HEK293 (cell line): Measurements from ENCODE around the gene MAEA.

ENCODE experiments used
- CTCF ChIA-PET: fragments of 350-600 bp; formaldehyde crosslinking; extraction: SDS; loops from one replicate; lab custom pipeline; 2021; ENCODE audit warnings: antibody characterized with exemption; lab: Yijun Ruan, JAX
- POLR2A ChIA-PET: fragments of 300-600 bp; formaldehyde crosslinking; extraction: SDS; loops from one replicate; lab custom pipeline; 2020; ENCODE audit warnings: antibody characterized with exemption, inconsistent platforms; lab: Yijun Ruan, JAX
- H3K27ac ChIP-seq: fragments of 200-500 bp; sonication (Bioruptor generic); 2 replicates; pipeline ENCODE4 v1.5.1; 2014; ENCODE audit warnings: low read depth, low read length, control low read depth, inconsistent platforms; ENCODE audit errors: extremely low read depth
- H3K36me3 ChIP-seq, 2 experiments: fragments of 200-500 bp in 1 of 2; sonication (Bioruptor generic) in 1 of 2; 1 replicate in 1 of 2; 2 replicates in 1 of 2; pipeline ENCODE4 v1.5.1; 2014 to 2017; ENCODE audit warnings: inconsistent platforms in 2 of 2, low read length in 2 of 2; ENCODE audit not compliant: control insufficient read depth in 2 of 2, insufficient read depth in 1 of 2
- H3K4me1 ChIP-seq: fragments of 200-500 bp; sonication (Bioruptor generic); 2 replicates; pipeline ENCODE4 v1.5.1; 2014; ENCODE audit warnings: mild to moderate bottlenecking, low read length, inconsistent platforms; ENCODE audit not compliant: control insufficient read depth, insufficient read depth
- H3K4me3 ChIP-seq: 2 replicates; pipeline ENCODE4 v1.5.1; 2011; ENCODE audit warnings: low read depth, mild to moderate bottlenecking, control low read depth, low read length, moderate library complexity
- H3K9me3 ChIP-seq: fragments of 200-500 bp; sonication (Bioruptor generic); 2 replicates; pipeline ENCODE4 v1.5.1; 2014; ENCODE audit warnings: low read depth, low read length, inconsistent platforms; ENCODE audit not compliant: control insufficient read depth, insufficient read depth
- EGR2 ChIP-seq: fragments of 450-650 bp; formaldehyde crosslinking; IDR thresholded peaks from 2 replicates; pipeline ENCODE4 v1.5.1; 2016; ENCODE audit warnings: low read depth, missing biosample characterization, missing genetic modification characterization
- GFI1B ChIP-seq: fragments of 450-650 bp; formaldehyde crosslinking; IDR thresholded peaks from 2 replicates; pipeline ENCODE4 v1.5.1; 2016; ENCODE audit warnings: missing biosample characterization, missing genetic modification characterization
- GLIS1 ChIP-seq: fragments of 450-650 bp; formaldehyde crosslinking; IDR thresholded peaks from 2 replicates; pipeline ENCODE4 v1.5.1; 2016; ENCODE audit warnings: missing biosample characterization, missing genetic modification characterization
- GLIS2 ChIP-seq: fragments of 450-650 bp; formaldehyde crosslinking; IDR thresholded peaks from 2 replicates; pipeline ENCODE4 v1.5.1; 2016; ENCODE audit warnings: missing biosample characterization, missing genetic modification characterization
- KLF1 ChIP-seq: fragments of 450-650 bp; formaldehyde crosslinking; IDR thresholded peaks from 2 replicates; pipeline ENCODE4 v1.5.1; 2016; ENCODE audit warnings: missing biosample characterization, missing genetic modification characterization
- KLF10 ChIP-seq: fragments of 450-650 bp; IDR thresholded peaks from 2 replicates; pipeline ENCODE4 v1.5.1; 2018; ENCODE audit warnings: missing biosample characterization, mild to moderate bottlenecking, missing genetic modification characterization
- KLF9 ChIP-seq: fragments of 450-650 bp; formaldehyde crosslinking; IDR thresholded peaks from 2 replicates; pipeline ENCODE4 v1.5.1; 2016; ENCODE audit warnings: missing biosample characterization, missing genetic modification characterization, low read depth
- OVOL3 ChIP-seq: fragments of 450-650 bp; formaldehyde crosslinking; IDR thresholded peaks from 2 replicates; pipeline ENCODE4 v1.5.1; 2016; ENCODE audit warnings: missing biosample characterization, missing genetic modification characterization
- SP2 ChIP-seq: fragments of 450-650 bp; formaldehyde crosslinking; IDR thresholded peaks from 2 replicates; pipeline ENCODE4 v1.5.1; 2016; ENCODE audit warnings: missing biosample characterization, missing genetic modification characterization
- SP7 ChIP-seq: fragments of 450-650 bp; formaldehyde crosslinking; IDR thresholded peaks from 2 replicates; pipeline ENCODE4 v1.5.1; 2016; ENCODE audit warnings: missing biosample characterization, missing genetic modification characterization
- ZBTB20 ChIP-seq: fragments of 450-650 bp; formaldehyde crosslinking; IDR thresholded peaks from 2 replicates; pipeline ENCODE4 v1.5.1; 2016; ENCODE audit warnings: missing biosample characterization, missing genetic modification characterization
- ZBTB48 ChIP-seq: fragments of 450-650 bp; formaldehyde crosslinking; IDR thresholded peaks from 2 replicates; pipeline ENCODE4 v1.5.1; 2016; ENCODE audit warnings: missing biosample characterization, missing genetic modification characterization
- ZFP3 ChIP-seq: fragments of 450-650 bp; formaldehyde crosslinking; IDR thresholded peaks from 2 replicates; pipeline ENCODE4 v1.5.1; 2016; ENCODE audit warnings: low read depth, missing biosample characterization, missing genetic modification characterization
- ZIC2 ChIP-seq: fragments of 450-650 bp; formaldehyde crosslinking; IDR thresholded peaks from 2 replicates; pipeline ENCODE4 v1.5.1; 2016; ENCODE audit warnings: missing biosample characterization, missing genetic modification characterization
- ZNF274 ChIP-seq, 2 experiments: fragments of 200-500 bp in 1 of 2; fragments of 450-650 bp in 1 of 2; sonication (Bioruptor generic) in 1 of 2; formaldehyde crosslinking in 1 of 2; IDR thresholded peaks; 2 replicates each; pipeline versions ENCODE4 v1.5.1 to v1.6.1; 2014 to 2016; ENCODE audit warnings: borderline replicate concordance in 1 of 2, inconsistent platforms in 1 of 2, low read length in 1 of 2, missing biosample characterization in 1 of 2, missing genetic modification characterization in 1 of 2
- ZNF302 ChIP-seq: fragments of 450-650 bp; formaldehyde crosslinking; IDR thresholded peaks from 2 replicates; pipeline ENCODE4 v1.5.1; 2016; ENCODE audit warnings: missing biosample characterization, missing genetic modification characterization, low read depth
- ZNF311 ChIP-seq: fragments of 450-650 bp; formaldehyde crosslinking; IDR thresholded peaks from 2 replicates; pipeline ENCODE4 v1.5.1; 2017; ENCODE audit warnings: missing biosample characterization, missing genetic modification characterization, borderline replicate concordance
- ZNF335 ChIP-seq: fragments of 450-650 bp; formaldehyde crosslinking; conservative IDR thresholded peaks from 2 replicates; pipeline ENCODE4 v1.5.1; 2016; ENCODE audit warnings: missing biosample characterization, missing genetic modification characterization
- ZNF341 ChIP-seq: fragments of 450-650 bp; formaldehyde crosslinking; IDR thresholded peaks from 2 replicates; pipeline ENCODE4; 2016; ENCODE audit warnings: low read depth, missing biosample characterization, missing genetic modification characterization
- ZNF426 ChIP-seq: fragments of 450-650 bp; formaldehyde crosslinking; IDR thresholded peaks from 2 replicates; pipeline ENCODE4 v1.5.1; 2017; ENCODE audit warnings: missing biosample characterization, missing genetic modification characterization, mild to moderate bottlenecking, inconsistent platforms, moderate library complexity
- ZNF510 ChIP-seq: fragments of 450-650 bp; formaldehyde crosslinking; IDR thresholded peaks from 2 replicates; pipeline ENCODE4 v1.5.1; 2018; ENCODE audit warnings: mild to moderate bottlenecking, missing genetic modification characterization, missing biosample characterization; ENCODE audit not compliant: insufficient replicate concordance
- ZNF555 ChIP-seq: fragments of 450-650 bp; formaldehyde crosslinking; conservative IDR thresholded peaks from 2 replicates; pipeline ENCODE4 v1.5.1; 2017; ENCODE audit warnings: missing biosample characterization, mild to moderate bottlenecking, missing genetic modification characterization, inconsistent platforms
- ZNF701 ChIP-seq: fragments of 450-650 bp; formaldehyde crosslinking; IDR thresholded peaks from 2 replicates; pipeline ENCODE4 v1.5.1; 2016; ENCODE audit warnings: missing biosample characterization, missing genetic modification characterization
- ZNF76 ChIP-seq: fragments of 450-650 bp; formaldehyde crosslinking; IDR thresholded peaks from 2 replicates; pipeline ENCODE4; 2016; ENCODE audit warnings: low read depth, missing biosample characterization, missing genetic modification characterization, borderline replicate concordance
- TF ChIP-seq, protein P1 (sequence below): fragments of 450-650 bp; formaldehyde crosslinking; IDR thresholded peaks from 2 replicates; pipeline ENCODE4 v1.5.1; 2016; ENCODE audit warnings: missing biosample characterization, missing genetic modification characterization
- TF ChIP-seq, protein P2 (sequence below): fragments of 450-650 bp; formaldehyde crosslinking; optimal IDR thresholded peaks from 2 replicates; pipeline ENCODE3; 2016; ENCODE audit warnings: missing biosample characterization, mild to moderate bottlenecking, missing genetic modification characterization
- TF ChIP-seq, protein P3 (sequence below): fragments of 450-650 bp; formaldehyde crosslinking; IDR thresholded peaks from 2 replicates; pipeline ENCODE4 v1.5.1; 2016; ENCODE audit warnings: missing biosample characterization, missing genetic modification characterization
- TF ChIP-seq, protein P4 (sequence below): sonication (generic); formaldehyde crosslinking; IDR thresholded peaks from 2 replicates; pipeline ENCODE4 v1.8.1; 2022; ENCODE audit warnings: mild to moderate bottlenecking, moderate library complexity, missing genetic modification reagents
- TF ChIP-seq, protein P5 (sequence below): fragments of 450-650 bp; IDR thresholded peaks from 2 replicates; pipeline ENCODE4 v1.5.1; 2018; ENCODE audit warnings: missing biosample characterization, mild to moderate bottlenecking, missing genetic modification characterization

The MAEA gene

DNA sequence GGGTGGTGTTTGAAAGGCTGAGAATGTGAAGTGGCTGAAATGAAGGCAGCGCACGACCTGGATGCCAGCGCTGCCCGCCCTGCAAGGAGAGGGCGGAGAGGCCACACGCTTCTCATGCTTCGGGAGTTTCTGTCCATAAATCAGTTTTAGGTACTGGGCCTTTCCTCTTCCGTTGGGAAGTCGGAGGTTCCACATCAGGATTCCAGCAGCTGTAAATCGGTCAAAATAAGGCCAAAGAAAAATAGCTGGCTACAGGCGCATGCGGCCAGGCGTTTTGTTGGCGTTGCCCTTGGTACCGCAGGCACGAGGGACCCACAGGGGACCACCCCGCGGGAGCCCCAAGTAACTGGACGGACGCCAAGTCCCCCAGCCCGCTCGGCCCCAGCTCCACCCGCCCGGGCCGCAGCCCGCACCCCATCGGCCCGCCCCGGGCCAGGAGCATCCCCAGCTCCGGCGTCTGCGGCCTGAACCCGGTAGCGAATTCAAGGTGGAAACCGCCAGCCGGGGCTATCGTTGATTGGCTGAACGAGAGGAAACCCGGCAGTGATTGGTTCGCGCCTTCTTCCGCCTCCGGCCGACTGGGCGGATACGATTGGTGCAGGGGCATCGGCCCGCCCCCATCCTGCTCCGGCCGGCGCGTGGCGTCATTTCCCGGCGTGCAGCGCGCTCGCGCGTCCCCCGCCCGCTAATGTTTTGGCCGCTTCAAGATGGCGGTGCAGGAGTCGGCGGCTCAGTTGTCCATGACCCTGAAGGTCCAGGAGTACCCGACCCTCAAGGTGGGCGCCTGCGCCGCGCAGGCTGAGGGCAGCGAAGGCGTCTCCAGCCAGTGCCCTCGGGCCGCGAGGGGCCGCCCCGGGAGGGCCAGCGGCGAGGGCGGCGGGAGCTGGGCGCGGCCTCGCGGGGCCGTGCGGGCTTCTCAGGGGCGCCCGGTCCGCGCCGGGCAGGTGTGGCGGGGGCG, at the start of gene MAEA:
MAEA (plus strand) TSS at position 685 of the 958 bp plus-strand sequence; CDS start at position 708, 23 bp downstream.
- Histone ChIP-seq H3K4me3 (peak within 1 kb of the TSS; percentile 72), H3K36me3 (peaks cover 0 to 11% of the 10 kb centered on the region in 2 experiments; a peak in 1 of 3 replicates), H3K9me3 (no peaks in the 10 kb centered on the region), H3K27ac (peak within 1 kb of the TSS; percentile 69), H3K4me1 (peaks cover 3% of the 10 kb centered on the region; the same call in 1 of the 2 replicates)
- ChIA-PET POLR2A (interaction anchor here (0.7 to 2.1 kb wide), 8 partner anchors 9 to 508 kb away, joined by 3 to 12 read pairs (median 4); partner anchors contain the start of genes CTBP1 and UVSSA), CTCF (interaction anchor here (0.6 to 1.3 kb wide), 3 partner anchors 11 to 126 kb away, joined by 3 to 4 read pairs (median 3); no protein-coding TSS in a partner anchor)
- TF ChIP-seq ZNF302 (no peak), ZNF510 (no peak), GLIS2 (tag by site-specific recombination) (peak; percentile 75), ZNF76 (tag by site-specific recombination) (peak; percentile 90), ZNF311 (tag by site-specific recombination) (no peak), ZNF426 (tag by site-specific recombination) (no peak), ZNF701 (tag by site-specific recombination) (no peak), ZIC2 (tag by site-specific recombination) (peak; percentile 47; the same call in 1 of the 2 replicates), EGR2 (tag by site-specific recombination) (peak; percentile 37; the same call in 1 of the 2 replicates), ZFP3 (no peak), ZNF341 (no peak), KLF10 (tag by site-specific recombination) (peak; percentile 7; the same call in 1 of the 2 replicates), KLF1 (0 out of 2 replicates have a peak, but pooled peaks have one; percentile 35), GFI1B (tag by site-specific recombination) (no peak), ZNF274 (IDR thresholded peaks at IDR 0.05; ENCODE audit: low read length) (no peak), ZNF274 (tag by site-specific recombination; IDR thresholded peaks at IDR 0.05; ENCODE audit: borderline replicate concordance) (no peak), SP7 (0 out of 2 replicates have a peak, but pooled peaks have one; percentile 46), GLIS1 (peak; percentile 68), ZBTB48 (tag by site-specific recombination) (0 out of 2 replicates have a peak, but pooled peaks have one; percentile 25), SP2 (tag by site-specific recombination) (peak; percentile 98), ZBTB20 (tag by site-specific recombination) (peak; percentile 86), KLF9 (tag by site-specific recombination) (peak; percentile 23; the same call in 1 of the 2 replicates), OVOL3 (tag by site-specific recombination) (no peak), ZNF335 (tag by site-specific recombination) (peak; percentile 91), ZNF555 (no peak)
- TF ChIP-seq, protein P1, sequence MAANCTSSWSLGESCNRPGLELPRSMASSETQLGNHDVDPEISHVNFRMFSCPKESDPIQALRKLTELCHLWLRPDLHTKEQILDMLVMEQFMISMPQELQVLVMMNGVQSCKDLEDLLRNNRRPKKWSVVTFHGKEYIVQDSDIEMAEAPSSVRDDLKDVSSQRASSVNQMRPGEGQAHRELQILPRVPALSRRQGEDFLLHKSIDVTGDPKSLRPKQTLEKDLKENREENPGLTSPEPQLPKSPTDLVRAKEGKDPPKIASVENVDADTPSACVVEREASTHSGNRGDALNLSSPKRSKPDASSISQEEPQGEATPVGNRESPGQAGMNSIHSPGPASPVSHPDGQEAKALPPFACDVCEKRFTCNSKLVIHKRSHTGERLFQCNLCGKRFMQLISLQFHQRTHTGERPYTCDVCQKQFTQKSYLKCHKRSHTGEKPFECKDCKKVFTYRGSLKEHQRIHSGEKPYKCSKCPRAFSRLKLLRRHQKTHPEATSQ (tag by site-specific recombination): 0 out of 2 replicates have a peak, but pooled peaks have one; percentile 33
- TF ChIP-seq, protein P2, sequence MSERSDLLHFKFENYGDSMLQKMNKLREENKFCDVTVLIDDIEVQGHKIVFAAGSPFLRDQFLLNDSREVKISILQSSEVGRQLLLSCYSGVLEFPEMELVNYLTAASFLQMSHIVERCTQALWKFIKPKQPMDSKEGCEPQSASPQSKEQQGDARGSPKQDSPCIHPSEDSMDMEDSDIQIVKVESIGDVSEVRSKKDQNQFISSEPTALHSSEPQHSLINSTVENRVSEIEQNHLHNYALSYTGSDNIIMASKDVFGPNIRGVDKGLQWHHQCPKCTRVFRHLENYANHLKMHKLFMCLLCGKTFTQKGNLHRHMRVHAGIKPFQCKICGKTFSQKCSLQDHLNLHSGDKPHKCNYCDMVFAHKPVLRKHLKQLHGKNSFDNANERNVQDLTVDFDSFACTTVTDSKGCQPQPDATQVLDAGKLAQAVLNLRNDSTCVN (tag by site-specific recombination): peak; percentile 86
- TF ChIP-seq, protein P3, sequence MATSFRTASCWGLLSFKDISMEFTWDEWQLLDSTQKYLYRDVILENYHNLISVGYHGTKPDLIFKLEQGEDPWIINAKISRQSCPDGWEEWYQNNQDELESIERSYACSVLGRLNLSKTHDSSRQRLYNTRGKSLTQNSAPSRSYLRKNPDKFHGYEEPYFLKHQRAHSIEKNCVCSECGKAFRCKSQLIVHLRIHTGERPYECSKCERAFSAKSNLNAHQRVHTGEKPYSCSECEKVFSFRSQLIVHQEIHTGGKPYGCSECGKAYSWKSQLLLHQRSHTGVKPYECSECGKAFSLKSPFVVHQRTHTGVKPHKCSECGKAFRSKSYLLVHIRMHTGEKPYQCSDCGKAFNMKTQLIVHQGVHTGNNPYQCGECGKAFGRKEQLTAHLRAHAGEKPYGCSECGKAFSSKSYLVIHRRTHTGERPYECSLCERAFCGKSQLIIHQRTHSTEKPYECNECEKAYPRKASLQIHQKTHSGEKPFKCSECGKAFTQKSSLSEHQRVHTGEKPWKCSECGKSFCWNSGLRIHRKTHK: no peak
- TF ChIP-seq, protein P4, sequence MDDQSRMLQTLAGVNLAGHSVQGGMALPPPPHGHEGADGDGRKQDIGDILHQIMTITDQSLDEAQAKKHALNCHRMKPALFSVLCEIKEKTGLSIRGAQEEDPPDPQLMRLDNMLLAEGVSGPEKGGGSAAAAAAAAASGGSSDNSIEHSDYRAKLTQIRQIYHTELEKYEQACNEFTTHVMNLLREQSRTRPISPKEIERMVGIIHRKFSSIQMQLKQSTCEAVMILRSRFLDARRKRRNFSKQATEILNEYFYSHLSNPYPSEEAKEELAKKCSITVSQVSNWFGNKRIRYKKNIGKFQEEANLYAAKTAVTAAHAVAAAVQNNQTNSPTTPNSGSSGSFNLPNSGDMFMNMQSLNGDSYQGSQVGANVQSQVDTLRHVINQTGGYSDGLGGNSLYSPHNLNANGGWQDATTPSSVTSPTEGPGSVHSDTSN (CRISPR knock-in tag): no peak
- TF ChIP-seq, protein P5, sequence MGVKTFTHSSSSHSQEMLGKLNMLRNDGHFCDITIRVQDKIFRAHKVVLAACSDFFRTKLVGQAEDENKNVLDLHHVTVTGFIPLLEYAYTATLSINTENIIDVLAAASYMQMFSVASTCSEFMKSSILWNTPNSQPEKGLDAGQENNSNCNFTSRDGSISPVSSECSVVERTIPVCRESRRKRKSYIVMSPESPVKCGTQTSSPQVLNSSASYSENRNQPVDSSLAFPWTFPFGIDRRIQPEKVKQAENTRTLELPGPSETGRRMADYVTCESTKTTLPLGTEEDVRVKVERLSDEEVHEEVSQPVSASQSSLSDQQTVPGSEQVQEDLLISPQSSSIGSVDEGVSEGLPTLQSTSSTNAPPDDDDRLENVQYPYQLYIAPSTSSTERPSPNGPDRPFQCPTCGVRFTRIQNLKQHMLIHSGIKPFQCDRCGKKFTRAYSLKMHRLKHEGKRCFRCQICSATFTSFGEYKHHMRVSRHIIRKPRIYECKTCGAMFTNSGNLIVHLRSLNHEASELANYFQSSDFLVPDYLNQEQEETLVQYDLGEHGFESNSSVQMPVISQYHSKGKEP: no peak
